Vagina (tissue), 2 donors: Measurements from ENCODE around the gene AGO3.

Source experiments
- POLR2A ChIP-seq, 2 donors: fragments of 450-650 bp; IDR thresholded peaks; one replicate each; pipeline ENCODE4 v1.6.1; 2017; ENCODE audit warnings: antibody characterized with exemption in 2 of 2, mild to moderate bottlenecking in 2 of 2, moderate library complexity in 2 of 2
- POLR2AphosphoS5 ChIP-seq, 2 donors: sonication (generic); formaldehyde crosslinking; IDR thresholded peaks; one replicate each; pipeline ENCODE4 v1.9.0; 2017; ENCODE audit warnings: antibody characterized with exemption in 2 of 2, mild to moderate bottlenecking in 2 of 2, low read depth in 1 of 2; ENCODE audit not compliant: insufficient read depth in 1 of 2
- TF ChIP-seq, protein P1 (sequence below), 3 experiments: fragments of 450-650 bp in 2 of 3; fragments of 200-600 bp in 1 of 3; sonication (generic) in 1 of 3; IDR thresholded peaks; one replicate each; pipeline ENCODE4 v1.5.1; 2017 to 2019; ENCODE audit warnings: antibody characterized with exemption in 3 of 3, mild to moderate bottlenecking in 2 of 3, moderate library complexity in 2 of 3

DNA sequence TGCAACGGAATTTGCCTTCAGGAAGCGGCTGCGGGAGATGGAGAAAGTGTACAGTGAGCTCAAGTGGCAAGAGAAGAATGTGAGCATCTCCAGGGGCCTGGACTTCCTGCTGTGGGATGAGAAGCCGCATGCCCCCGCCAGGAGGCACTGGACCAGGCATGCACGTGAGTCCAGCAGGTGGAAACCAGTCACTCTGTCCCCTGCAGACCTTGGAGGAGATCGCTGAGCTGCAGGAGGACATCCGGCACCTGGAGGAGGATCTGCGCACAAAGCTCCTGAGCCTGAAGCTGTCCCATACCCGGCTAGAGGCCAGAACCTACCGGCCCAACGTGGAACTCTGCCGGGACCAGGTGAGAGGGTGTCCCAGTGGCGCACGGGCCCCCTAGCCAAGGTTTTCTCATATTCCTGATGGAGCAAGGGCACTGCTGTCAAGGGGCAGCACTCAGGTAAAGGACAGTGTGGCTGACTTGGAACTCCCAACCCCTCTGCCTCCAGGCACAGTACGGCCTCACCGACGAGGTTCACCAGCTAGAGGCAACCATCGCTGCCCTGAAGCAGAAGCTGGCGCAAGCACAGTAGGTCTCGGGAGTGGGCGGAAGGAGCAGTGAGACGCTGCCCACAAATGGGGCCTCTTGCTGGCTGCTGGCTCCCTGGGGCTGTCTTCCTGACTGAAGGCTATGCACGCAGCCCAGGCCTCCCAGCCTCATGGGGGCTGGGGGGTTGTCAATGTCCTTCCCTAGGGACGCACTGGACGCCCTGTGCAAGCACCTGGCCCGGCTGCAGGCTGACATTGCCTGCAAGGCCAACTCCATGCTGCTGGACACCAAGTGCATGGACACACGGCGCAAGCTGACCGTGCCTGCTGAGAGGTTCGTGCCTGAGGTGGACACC, 156.6 kb downstream of the AGO3 start:
- TF ChIP-seq, protein P1, sequence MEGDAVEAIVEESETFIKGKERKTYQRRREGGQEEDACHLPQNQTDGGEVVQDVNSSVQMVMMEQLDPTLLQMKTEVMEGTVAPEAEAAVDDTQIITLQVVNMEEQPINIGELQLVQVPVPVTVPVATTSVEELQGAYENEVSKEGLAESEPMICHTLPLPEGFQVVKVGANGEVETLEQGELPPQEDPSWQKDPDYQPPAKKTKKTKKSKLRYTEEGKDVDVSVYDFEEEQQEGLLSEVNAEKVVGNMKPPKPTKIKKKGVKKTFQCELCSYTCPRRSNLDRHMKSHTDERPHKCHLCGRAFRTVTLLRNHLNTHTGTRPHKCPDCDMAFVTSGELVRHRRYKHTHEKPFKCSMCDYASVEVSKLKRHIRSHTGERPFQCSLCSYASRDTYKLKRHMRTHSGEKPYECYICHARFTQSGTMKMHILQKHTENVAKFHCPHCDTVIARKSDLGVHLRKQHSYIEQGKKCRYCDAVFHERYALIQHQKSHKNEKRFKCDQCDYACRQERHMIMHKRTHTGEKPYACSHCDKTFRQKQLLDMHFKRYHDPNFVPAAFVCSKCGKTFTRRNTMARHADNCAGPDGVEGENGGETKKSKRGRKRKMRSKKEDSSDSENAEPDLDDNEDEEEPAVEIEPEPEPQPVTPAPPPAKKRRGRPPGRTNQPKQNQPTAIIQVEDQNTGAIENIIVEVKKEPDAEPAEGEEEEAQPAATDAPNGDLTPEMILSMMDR (IDR thresholded peaks at IDR 0.05): no peak
- TF ChIP-seq POLR2AphosphoS5 (IDR thresholded peaks at IDR 0.05; ENCODE audit: insufficient read depth in 1 of 2, low read depth in 1 of 2): no peak
- no peak for TF ChIP-seq POLR2A (IDR thresholded peaks at IDR 0.05)
